ENCODE data around the gene BANF1. TPM values are rescaled to one million over a fixed set of nuclear protein-coding genes. Genes with fewer than 3 reads are reported as not detected.

Gene BANF1
- total and polyA plus RNA-seq, 9 of the 15 experiments (the other 6 are each of a cell fraction or from before 2014, with no cell fraction given): 108 to 651 (median 263) TPM

DNA sequence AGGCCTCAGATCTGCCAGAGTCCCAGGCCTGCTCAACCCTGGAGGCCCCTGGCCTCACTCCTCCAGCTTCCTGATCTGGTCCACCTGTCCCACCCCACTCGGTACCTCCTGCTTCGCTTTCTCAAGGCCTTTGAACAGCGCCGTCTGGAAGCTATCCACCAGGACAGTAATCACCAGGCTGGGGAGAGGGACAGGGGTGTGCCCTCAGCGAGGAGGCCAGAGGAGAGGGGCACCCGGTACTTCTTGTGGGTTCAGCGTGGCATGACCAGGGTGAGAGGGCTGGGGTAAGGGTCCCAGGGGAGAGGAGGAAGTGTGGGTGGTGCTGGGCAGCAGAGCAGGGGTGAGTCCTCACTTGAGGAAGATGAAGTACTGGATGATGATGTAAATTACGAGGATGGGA is 17.9 kb downstream of the BANF1 start:
- H3K9ac ChIP-seq (ENCODE audit: insufficient read depth in 1 of 2, low read depth in 2 of 2, low read length in 2 of 2): 0 out of 4 replicates have a peak overlapping the region, but pooled peaks of 1 of the 2 experiments have one; percentile 43
- no peak overlapping the region for H3K27ac ChIP-seq (ENCODE audit: extremely low read depth, low read depth, low read length)
- no TSS peak for BruUV-seq (replicated peaks)
- CTCF ChIA-PET (ENCODE audit: low intra/inter-chr PET ratio): interaction anchor here (1.2 kb wide), 1 partner anchor 31 kb away, joined by 4 read pairs; no protein-coding TSS in a partner anchor
- no peak overlapping the region for H3K4me3 ChIP-seq
- WGBS (ENCODE audit: insufficient coverage, low coverage, missing lambda C conversion rate): 68% methylated on average over 8 of the region's 8 CpGs
- FAIRE-seq (no peak), ATAC-seq (no peak), DNase-seq (ENCODE audit: extremely low read depth in 1 of 4, low spot score in 3 of 4) (no peak)
- peaks cover 5% of the 10 kb centered on the region for H3K9me1 ChIP-seq (ENCODE audit: control insufficient read depth, insufficient read depth, low read length)
- POLR2A ChIA-PET: interaction anchor here (1.2 to 2.7 kb wide), 2 partner anchors 12 to 15 kb away, joined by 3 to 8 read pairs; no protein-coding TSS in a partner anchor
- no peaks in the 10 kb centered on the region for H4K20me1 ChIP-seq (replicated peaks; ENCODE audit: control insufficient read depth, insufficient read depth, low read length)
- no peaks in the 10 kb centered on the region for H3K27me3 ChIP-seq (ENCODE audit: control insufficient read depth in 2 of 2, insufficient read depth in 2 of 2, low read length in 2 of 2)
- H3K4me1 ChIP-seq (replicated peaks in 1 of 2; ENCODE audit: control insufficient read depth in 2 of 2, insufficient read depth in 2 of 2, low read length in 2 of 2): peaks cover 21 to 71% of the 10 kb centered on the region in 2 experiments
- intact Hi-C loops (cut with micrococcal nuclease) (no loop called here), in situ Hi-C loops (cut with MboI) (no loop called here)
- no peaks in the 10 kb centered on the region for H3K9me3 ChIP-seq (replicated peaks; ENCODE audit: control insufficient read depth, insufficient read depth, low read depth, low read length)
- TF ChIP-seq ZNF609 (CRISPR knock-in tag; IDR thresholded peaks at IDR 0.05; ENCODE audit: borderline replicate concordance): 0 out of 2 replicates have a peak, but pooled peaks have one; percentile 29
- TF ChIP-seq KLF13 (tag; IDR thresholded peaks at IDR 0.05; ENCODE audit: borderline replicate concordance, low read depth): no peak
- no peaks in the 10 kb centered on the region for H3K79me2 ChIP-seq (ENCODE audit: control insufficient read depth, insufficient read depth, low read length)
- no peak overlapping the region for H3K4me2 ChIP-seq (ENCODE audit: insufficient read depth, low read length)
- H3K36me3 ChIP-seq (ENCODE audit: control insufficient read depth, insufficient read depth, low read length): no peaks in the 10 kb centered on the region
- no peak overlapping the region for H2AFZ ChIP-seq (ENCODE audit: low read depth, low read length)
